Kidney (tissue), 14 donors: ENCODE measurements around the gene FAM181A. TPM values are rescaled to one million over a fixed set of nuclear protein-coding genes. Genes with fewer than 3 reads are reported as not detected.
A peak's percentile ranks its signal among the peaks of the same experiment; 100 is the strongest.

Experiments used
- DNase-seq, 5 donors: peaks; one replicate each; pipeline ENCODE4 v3.0.0-alpha.2; 2013 to 2020
- FAIRE-seq: peaks from 2 replicates; lab custom pipeline; 2012; peaks lifted over from hg19 to GRCh38; lab: Jason Lieb, UNC
- H3K27ac ChIP-seq, 2 donors: one replicate each; pipeline ENCODE4 v1.7.0; 2013; ENCODE audit warnings: low read depth in 2 of 2, low read length in 2 of 2, inconsistent platforms in 1 of 2
- H3K27me3 ChIP-seq: one replicate; pipeline ENCODE4 v1.7.1; 2013; ENCODE audit warnings: low read length, inconsistent platforms; ENCODE audit not compliant: control insufficient read depth, insufficient read depth
- H3K36me3 ChIP-seq, 3 donors: one replicate each; pipeline versions ENCODE4 v1.7.0 to v1.7.1; 2013; ENCODE audit warnings: low read length in 3 of 3, control low read depth in 1 of 3, inconsistent platforms in 1 of 3; ENCODE audit not compliant: insufficient read depth in 3 of 3, control insufficient read depth in 2 of 3
- H3K4me1 ChIP-seq, 3 donors: one replicate each; pipeline versions ENCODE4 v1.7.0 to v1.7.1; 2013; ENCODE audit warnings: low read length in 3 of 3, inconsistent platforms in 1 of 3, low read depth in 1 of 3; ENCODE audit not compliant: control insufficient read depth in 2 of 3, insufficient read depth in 2 of 3
- H3K4me3 ChIP-seq, 3 donors: one replicate each; pipeline versions ENCODE4 v1.7.0 to v1.8.1; 2013; ENCODE audit warnings: low read length in 3 of 3, control low read depth in 1 of 3, inconsistent platforms in 1 of 3
- H3K9ac ChIP-seq, 3 donors: one replicate each; pipeline versions ENCODE4 v1.7.0 to v1.7.1; 2013; ENCODE audit warnings: low read length in 3 of 3, control low read depth in 1 of 3, inconsistent platforms in 1 of 3
- H3K9me3 ChIP-seq, 3 donors: one replicate each; pipeline versions ENCODE4 v1.7.0 to v1.7.1; 2013; ENCODE audit warnings: low read length in 3 of 3, control low read depth in 1 of 3, inconsistent platforms in 1 of 3; ENCODE audit not compliant: control insufficient read depth in 2 of 3, insufficient read depth in 1 of 3
- intact Hi-C: fragments of 100-400 bp; cut with DNase I; formaldehyde crosslinking; loops from one replicate; pipeline ENCODE4 v1.11.1; 2022
- polyA plus RNA-seq: library from polyadenylated mRNA; stranded (reverse); fragments of 350-450 nt; fragmentation: Illumina TruSeq; extraction: RNeasy Lipid Tissue Mini Kit (QIAGEN cat#74804); gene quantifications from one replicate; pipeline ENCODE4 v1.2.3, GENCODE V29; 2014; ENCODE audit warnings: low read depth, low replicate concordance; ENCODE audit not compliant: insufficient read depth
- total RNA-seq: library from RNA; stranded (reverse); fragmentation: NEBNext Ultra II Directional; extraction: Animal tissue kit (Norgen Biotek cat#: 25700); gene quantifications from one replicate; pipeline ENCODE4 v1.2.1, GENCODE V29; 2021
- TF ChIP-seq, protein P1 (sequence below): IDR thresholded peaks from 3 replicates; pipeline ENCODE4 v1.5.1; 2012; ENCODE audit warnings: mild to moderate bottlenecking, moderate library complexity, borderline replicate concordance; ENCODE audit not compliant: insufficient read depth; ENCODE audit errors: extremely low read depth
- donor health status: control.
- donor health status: control.
- donor health status: control.
- donor health status: control.
- donor health status: control.
- donor health status: DM: yes; HTN: yes; CAD: no.
- donor health status: Normal renal cell carcinoma (clear cell type).

The FAM181A gene
- total and polyA plus RNA-seq, 2 donors from 2014 or later = not detected

- no peaks in the 10 kb centered on the region for H3K27me3 ChIP-seq
- no peak for FAIRE-seq
- H3K36me3 ChIP-seq = no peaks in the 10 kb centered on the region
- intact Hi-C loops = no loop called here
- no peak overlapping the region for H3K9ac ChIP-seq
- DNase-seq = no peak
- H3K4me1 ChIP-seq = no peaks in the 10 kb centered on the region
- H3K9me3 ChIP-seq = no peaks in the 10 kb centered on the region
- H3K27ac ChIP-seq = no peak overlapping the region
- TF ChIP-seq, protein P1, sequence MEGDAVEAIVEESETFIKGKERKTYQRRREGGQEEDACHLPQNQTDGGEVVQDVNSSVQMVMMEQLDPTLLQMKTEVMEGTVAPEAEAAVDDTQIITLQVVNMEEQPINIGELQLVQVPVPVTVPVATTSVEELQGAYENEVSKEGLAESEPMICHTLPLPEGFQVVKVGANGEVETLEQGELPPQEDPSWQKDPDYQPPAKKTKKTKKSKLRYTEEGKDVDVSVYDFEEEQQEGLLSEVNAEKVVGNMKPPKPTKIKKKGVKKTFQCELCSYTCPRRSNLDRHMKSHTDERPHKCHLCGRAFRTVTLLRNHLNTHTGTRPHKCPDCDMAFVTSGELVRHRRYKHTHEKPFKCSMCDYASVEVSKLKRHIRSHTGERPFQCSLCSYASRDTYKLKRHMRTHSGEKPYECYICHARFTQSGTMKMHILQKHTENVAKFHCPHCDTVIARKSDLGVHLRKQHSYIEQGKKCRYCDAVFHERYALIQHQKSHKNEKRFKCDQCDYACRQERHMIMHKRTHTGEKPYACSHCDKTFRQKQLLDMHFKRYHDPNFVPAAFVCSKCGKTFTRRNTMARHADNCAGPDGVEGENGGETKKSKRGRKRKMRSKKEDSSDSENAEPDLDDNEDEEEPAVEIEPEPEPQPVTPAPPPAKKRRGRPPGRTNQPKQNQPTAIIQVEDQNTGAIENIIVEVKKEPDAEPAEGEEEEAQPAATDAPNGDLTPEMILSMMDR = no peak
- H3K4me3 ChIP-seq = no peak overlapping the region
Measured at GRCh38 chr14:93930989-93931307, 3.8 kb downstream of the FAM181A start.

DNA sequence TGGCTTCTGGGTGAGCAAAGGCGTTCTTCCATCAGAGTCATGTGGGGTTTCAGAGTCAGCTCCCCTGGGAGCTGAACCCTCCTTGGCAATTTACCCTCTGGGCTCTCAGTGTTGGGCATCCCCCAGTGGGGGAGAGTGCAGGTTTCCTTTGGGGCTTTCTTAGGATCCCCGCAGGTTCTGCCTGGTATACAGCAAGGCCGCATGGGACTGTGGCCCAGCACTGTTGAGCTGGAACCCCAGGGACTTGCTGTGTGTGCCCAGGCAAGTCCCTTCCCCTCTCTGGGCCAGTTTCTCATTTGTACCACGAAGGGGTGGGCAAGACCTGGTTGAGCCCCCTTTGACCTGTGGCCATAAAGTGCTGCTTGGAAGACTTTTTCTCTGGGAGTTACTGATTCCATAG is 5.5 kb downstream of the FAM181A start:
- Histone ChIP-seq H3K9ac (no peak overlapping the region), H3K27ac (no peak overlapping the region), H3K27me3 (no peaks in the 10 kb centered on the region), H3K36me3 (no peaks in the 10 kb centered on the region), H3K4me1 (no peaks in the 10 kb centered on the region), H3K9me3 (no peaks in the 10 kb centered on the region), H3K4me3 (no peak overlapping the region)
- intact Hi-C loops = no loop called here
- DNase-seq = peak in 1 of 5 donors; percentile 24
- TF ChIP-seq, protein P1 = no peak
- no peak for FAIRE-seq

DNA sequence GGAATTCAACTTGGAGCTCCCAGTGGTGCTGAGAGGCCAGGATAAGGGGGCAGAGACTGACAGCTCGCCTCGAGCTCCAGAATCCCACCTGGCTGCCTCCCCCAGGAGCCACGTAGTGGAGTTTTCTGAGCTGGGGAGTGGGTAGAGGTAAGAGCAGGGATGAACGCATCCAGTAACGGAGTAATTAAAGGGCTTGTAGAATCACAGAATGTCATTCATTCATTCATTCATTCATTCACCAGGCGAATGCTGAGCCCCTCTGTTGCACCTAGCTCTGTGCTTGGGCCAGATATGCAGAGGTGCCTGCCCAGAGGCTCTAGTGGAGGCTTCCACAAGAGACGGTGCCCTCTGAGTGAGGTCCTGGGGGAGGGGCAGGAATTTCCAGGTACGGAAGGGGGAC is 8.1 kb downstream of the FAM181A start:
- Histone ChIP-seq H3K36me3 (no peaks in the 10 kb centered on the region), H3K27ac (no peak overlapping the region), H3K4me3 (no peak overlapping the region), H3K4me1 (peaks cover 0 to 5% (median 0%) of the 10 kb centered on the region in 3 donors), H3K9ac (no peak overlapping the region), H3K9me3 (no peaks in the 10 kb centered on the region), H3K27me3 (peaks cover 13% of the 10 kb centered on the region)
- no peak for FAIRE-seq
- intact Hi-C loops = loop anchor here (5.0 kb wide), 1 partner anchor 67 kb away; no protein-coding TSS in a partner anchor
- no peak for DNase-seq
- TF ChIP-seq, protein P1 = no peak

DNA sequence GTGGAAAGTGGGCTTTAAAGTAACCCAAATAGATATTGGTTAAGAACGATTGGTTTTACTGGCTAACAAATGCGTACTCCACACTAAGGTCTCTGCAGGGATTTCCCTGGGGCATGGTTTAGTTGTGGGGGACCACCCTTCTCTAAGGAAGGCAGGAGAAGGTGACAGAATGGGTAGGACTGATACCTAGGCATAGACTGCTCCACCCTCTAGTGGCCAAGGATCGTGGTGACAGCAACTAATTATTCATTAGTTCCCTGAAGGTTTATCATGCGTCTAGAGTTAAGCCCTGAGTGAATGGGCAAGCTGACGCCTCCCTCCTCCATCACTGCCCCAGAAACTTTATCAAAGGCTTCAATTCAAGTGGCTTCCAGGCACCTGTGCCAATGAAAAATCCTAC is 9.1 kb downstream of the FAM181A start:
- Histone ChIP-seq H3K27ac (no peak overlapping the region), H3K4me3 (no peak overlapping the region), H3K27me3 (peaks cover 13% of the 10 kb centered on the region), H3K4me1 (peaks cover 0 to 5% (median 0%) of the 10 kb centered on the region in 3 donors), H3K9ac (no peak overlapping the region), H3K9me3 (no peaks in the 10 kb centered on the region), H3K36me3 (no peaks in the 10 kb centered on the region)
- FAIRE-seq (no peak), DNase-seq (peak in 3 of 5 donors; percentile 41 to 51 (median 46))
- TF ChIP-seq, protein P1 = no peak
- intact Hi-C loops = loop anchor here (5.0 kb wide), 1 partner anchor 66 kb away; no protein-coding TSS in a partner anchor
